GM19467 (cell line): Measurements from ENCODE around the gene GPR3.
"Not testable (repeated sequence)": the region's sequence is repeated elsewhere in the genome, so short reads cannot be mapped to it uniquely, and the experiment has no call there.

Experiments
- ATAC-seq: cut with Tn5 transposase; IDR thresholded peaks from one replicate; pipeline ENCODE4 v1.9.1; 2021; ENCODE audit warnings: mild to moderate bottlenecking, moderate library complexity; ENCODE audit not compliant: unreplicated experiment

GPR3 gene

DNA sequence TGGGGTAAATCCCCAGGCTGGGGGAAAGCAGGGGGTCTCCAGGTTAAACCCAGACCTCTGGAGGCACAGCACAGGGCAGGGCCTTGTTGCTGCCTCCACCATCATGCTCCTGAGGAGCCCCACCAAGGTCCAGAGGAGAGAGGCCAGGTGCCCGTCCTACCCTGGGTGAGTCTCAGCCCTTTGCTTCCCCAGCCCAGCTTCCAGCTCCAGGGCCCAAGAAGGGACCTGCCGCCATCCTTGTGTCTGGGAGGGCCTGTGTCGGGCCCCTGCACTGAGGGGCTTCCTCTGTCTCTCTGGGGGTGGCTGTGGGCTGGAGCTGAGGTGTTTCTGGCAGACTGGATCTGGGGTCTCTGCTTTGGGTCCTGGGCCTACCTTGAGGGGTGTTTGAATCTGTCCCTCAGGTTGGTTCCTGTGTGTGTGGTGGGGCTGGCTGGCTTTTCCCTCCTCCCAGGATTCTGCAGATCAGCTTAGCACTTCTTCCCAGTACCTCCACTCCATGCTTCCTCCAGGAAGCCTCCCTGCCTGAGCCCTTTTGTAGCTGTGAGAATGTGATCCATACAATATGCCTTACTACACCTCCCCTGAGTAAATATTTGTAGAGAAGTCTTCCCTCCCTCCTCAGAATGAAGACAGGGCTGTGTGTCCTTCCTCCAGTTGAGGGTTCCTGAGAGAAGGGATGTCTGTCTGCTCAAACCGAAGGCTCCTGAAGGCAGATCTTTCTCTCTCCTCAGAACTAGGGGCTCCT is 6.2 kb downstream of the GPR3 start:
- ATAC-seq, result no peak

- no peak for ATAC-seq
Observed at GRCh38 chr1:27399251-27400025, 7.0 kb downstream of the GPR3 start.

- ATAC-seq, result no peak
Observed at GRCh38 chr1:27400082-27400962, 7.9 kb downstream of the GPR3 start.

- no peak for ATAC-seq
Observed at GRCh38 chr1:27400963-27401341, 8.5 kb downstream of the GPR3 start.

DNA sequence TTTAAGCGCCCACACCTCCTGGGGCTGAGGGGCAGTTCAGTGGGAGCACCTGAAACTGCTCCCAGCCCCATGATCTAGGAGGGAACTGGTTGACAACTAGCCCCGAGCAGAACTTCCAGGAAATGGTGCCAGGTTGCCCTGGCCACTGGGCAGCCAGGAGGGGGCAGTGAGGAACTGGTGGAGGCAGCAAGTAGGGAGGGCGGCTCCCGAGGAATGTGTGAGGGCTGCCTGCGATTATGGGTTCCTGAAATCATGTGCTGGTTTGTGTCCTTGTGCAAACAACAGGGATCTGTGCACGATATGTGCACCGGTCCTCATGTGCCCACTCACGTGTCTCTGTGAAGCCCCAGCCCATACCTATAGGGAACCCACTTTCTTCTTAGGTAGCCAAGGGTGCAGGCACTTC is 9.9 kb downstream of the GPR3 start:
- no peak for ATAC-seq

- ATAC-seq, result no peak
Observed at GRCh38 chr1:27403065-27403726, 10.8 kb downstream of the GPR3 start.

- no peak for ATAC-seq
Observed at GRCh38 chr1:27403931-27404330, 11.5 kb downstream of the GPR3 start.

GRCh38 chr1:27405074-27405473 is 12.7 kb downstream of the GPR3 start:
- ATAC-seq, result no peak

GRCh38 chr1:27405598-27406361 is 13.4 kb downstream of the GPR3 start:
- ATAC-seq, result not testable (repeated sequence)

DNA sequence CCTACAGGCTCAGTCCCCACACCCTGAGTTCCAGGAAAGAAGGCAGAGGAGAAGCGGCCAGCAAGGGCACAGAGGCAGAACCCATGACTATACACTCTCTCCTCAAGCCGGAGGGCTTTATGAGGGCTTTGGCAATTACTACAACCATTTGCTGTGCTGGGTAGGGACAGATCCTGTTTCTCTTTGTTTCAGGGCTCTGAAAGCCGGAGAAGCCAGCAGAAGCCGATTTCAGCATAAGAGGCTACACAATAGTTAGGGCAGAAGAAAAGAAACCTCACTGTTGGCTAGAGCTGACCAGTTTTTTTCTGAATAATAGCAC is 13.9 kb downstream of the GPR3 start:
- no peak for ATAC-seq

DNA sequence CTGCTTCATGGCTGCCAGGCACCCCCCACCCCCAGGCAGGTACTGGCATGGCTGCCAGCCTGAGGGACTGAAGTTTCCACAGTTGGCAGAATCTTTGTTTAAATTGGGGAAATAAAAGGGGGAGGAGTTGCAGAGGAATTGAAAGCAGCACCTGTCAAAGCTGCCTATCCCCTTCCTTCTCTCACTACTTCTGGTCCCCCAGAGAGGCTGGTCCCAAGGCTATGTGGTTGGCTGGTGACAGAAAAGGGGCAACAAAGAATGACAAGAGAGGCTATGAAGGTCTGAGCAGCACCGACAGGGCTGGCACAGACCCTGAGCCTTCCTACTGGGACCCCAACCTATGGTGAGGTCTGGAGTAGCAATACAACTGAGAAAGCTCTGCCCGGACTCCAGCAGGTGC is 14.4 kb downstream of the GPR3 start:
- ATAC-seq, result not testable (repeated sequence)

- ATAC-seq, result no peak
Observed at GRCh38 chr1:27408151-27408550, 15.7 kb downstream of the GPR3 start.

DNA sequence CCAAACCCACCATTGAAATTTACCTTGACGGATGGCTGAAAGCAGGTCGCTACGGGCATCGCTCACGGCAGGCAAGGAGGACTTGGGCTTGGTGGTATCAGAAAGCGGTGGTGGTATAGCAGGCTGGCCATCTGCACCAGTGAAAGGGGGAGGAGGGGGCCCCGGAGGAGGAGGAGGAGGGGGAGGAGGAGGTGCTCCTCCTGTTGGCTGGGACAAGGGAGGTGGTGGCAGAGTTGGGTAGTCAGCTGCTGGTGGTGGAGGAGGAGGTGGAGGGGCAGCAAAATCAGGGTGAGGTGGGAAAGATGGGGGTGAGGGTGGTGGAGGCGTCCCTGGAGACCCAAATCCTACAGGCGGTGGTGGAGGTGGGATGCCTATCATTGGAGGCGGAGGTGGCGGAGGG is 17.2 kb downstream of the GPR3 start:
- ATAC-seq, result no peak

GRCh38 chr1:27410709-27411108 is 18.3 kb downstream of the GPR3 start:
- no peak for ATAC-seq

- ATAC-seq, result no peak
Observed at GRCh38 chr1:27412502-27412901, 20.1 kb downstream of the GPR3 start.

DNA sequence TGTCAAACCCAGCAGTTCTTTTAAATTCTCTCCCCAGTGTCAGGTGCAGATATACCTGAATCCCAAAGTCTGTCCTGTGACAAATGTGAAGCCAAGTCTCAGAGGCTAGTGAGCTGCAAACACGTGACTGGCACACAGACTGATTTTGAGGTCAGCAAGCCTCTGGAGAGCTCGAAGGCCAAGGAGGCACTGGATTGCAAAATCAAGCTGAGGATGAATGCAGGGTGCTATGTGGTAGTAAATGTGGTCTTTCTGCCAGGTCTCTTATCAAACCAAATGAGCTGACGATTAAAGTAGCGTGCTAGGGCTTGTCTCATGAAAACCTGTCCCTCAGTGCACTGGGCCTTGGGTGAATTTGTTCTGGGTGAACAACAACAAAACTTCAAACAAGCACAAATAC is 20.6 kb downstream of the GPR3 start:
- no peak for ATAC-seq

- no peak for ATAC-seq
Observed at GRCh38 chr1:27414091-27414490, 21.7 kb downstream of the GPR3 start.

DNA sequence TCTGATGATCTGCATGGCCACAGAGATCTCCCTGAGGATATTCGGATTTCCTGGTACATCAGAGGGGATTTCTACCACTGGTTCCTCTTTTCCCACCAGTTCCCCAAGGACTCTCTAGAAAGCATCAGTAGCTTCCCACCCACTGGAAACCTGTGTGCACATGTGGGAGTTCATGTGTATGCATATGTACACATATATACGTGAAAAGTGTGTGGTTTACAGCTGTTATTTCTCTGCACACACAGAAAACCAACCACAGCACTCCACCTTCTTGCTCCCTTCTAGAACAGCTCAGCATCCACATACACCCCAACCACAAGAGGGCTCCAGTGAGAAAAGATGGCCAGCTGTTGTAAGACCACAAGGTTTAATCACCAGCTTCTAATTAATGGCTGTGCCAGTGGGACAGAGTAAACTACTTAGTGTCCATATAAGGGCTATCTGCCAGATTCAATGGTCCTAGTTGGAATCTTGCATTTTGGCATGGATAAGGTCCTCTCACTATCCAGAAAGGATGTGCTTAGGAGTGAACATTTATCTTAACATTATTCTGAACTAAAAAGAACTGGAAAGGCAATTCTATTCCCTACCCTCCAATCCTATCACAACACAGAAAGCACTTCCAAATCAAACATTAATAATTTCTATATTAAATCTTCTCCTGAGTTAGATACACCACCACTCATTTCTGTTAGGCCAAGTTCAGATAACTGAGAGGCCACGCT is 24.1 kb downstream of the GPR3 start:
- no peak for ATAC-seq

DNA sequence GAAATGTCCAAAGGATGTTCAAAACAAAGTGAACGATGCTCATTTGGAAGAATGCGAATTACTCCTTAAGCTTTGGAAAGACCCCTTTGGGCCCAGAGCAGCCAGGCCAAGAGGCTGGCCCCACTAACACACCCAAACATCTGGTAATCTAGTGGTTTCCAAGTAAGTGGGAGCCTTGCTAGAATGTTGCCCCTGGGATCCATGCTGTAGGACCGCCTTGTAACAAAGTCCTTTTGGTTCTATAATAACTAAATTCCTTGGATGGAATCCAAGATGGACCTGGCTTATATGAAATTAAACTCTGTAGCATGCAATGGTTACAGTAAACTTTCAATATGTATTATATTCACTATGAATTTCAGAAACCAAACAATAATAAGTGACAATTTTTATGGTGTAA is 25.3 kb downstream of the GPR3 start:
- no peak for ATAC-seq
